GM21717 (cell line): Measurements from ENCODE around the gene OR6A2.
A peak's percentile ranks its signal among the peaks of the same experiment; 100 is the strongest.

Experiments
- ATAC-seq: cut with Tn5 transposase; IDR thresholded peaks from one replicate; pipeline ENCODE4 v1.9.1; 2021; ENCODE audit warnings: mild to moderate bottlenecking, moderate library complexity; ENCODE audit not compliant: unreplicated experiment

Gene OR6A2

DNA sequence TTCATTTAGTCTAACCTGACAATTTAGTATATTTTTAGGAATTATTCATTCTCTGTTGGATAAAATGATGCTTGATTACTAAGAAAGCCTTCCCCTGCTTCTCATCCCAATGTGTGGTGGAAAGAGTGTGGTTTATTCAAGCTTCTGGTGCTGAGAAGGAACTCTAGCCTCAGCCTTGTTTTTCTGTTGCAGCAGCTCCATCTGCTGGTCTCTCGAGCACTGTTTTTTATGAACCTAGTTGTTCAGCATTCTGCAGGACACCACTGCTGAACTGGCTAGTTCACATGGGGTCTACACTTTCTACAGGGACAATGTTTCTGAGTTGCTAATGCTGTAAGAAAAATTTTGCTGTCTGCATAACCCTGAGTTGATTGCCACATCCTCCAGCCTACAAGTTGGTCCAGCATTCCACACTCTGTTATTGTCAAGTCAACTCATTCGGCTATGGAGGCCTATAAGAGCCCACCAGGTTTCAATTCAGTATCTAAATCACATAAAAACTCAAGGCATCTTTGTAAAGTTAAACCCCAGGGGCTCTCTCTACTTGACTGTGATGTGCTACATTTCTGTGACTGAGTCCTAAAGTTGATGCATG is 42.0 kb downstream of the OR6A2 start:
- ATAC-seq, result peak; percentile 62

DNA sequence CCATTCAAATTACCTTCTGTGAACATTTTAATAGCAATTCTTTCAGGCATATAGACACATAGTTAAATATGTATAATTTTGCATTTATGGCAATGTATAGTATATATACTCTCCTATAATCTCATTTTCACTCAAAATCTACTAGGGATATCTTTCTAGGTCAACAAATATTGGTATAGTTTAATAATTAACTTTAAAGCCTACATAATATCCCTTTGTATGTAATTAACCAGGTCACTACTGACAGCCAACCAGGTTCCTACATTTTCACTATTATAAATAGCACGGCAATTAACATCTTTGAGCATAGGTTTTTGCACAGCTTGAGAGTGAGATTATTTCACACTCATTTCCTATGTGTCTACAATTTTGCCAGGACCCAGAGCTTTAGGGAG is 43.5 kb downstream of the OR6A2 start:
- ATAC-seq, result no peak

DNA sequence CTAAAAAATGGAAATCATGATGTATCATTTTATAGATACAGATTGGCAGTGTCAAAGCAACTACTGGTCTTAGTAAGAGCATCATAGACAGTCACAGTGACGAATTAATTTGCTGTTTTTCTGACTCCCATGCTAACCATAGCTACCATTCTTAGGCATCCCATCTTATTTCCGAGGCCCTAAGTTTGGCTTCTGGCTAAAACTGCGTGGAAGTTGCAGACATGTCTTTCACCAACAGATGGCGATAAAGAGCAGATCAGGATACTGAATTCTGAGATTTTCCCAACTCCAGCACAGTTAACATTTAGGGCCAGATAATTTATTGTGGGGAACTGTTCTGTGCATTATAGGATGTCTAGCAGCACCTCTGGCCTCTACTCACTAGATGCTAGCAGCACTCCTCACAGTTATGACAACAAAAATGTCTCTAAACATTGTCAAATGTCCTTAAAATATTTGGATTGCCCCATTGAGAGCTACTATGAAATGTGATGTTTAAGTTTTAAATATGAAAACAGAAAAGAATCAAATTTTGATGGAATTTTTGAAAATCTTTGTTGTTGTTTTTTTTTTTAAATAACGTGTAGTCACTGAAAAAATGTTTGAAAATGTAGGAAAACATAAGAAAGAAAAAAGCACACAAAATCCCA is 44.1 kb downstream of the OR6A2 start:
- ATAC-seq, result peak; percentile 48

DNA sequence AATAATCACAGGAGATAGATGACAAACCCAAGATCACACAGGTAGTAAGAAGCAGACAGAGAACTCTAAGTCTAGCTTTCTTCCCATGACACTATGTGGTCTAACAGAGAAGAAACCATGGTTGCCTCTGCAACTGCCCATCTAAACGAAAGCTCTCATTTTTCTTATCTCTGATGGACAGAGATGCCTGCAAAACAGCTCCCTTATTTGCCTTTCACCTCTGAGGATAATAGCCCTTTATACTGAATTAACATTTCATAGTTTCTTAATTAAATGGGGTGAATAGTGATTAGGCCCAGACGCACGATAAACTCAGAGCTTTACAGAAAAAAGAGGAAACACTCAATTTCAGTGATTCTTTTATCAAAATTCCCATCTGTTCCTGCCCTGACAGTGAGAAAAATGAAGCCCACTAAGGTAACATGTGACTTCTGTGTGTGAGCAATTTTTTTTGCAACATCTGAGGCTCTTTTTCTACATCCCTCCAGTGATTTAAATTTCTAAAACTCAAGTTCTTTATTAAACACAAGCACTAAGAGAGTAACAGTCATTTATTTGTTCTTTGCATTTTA is 52.3 kb downstream of the OR6A2 start:
- ATAC-seq, result no peak

DNA sequence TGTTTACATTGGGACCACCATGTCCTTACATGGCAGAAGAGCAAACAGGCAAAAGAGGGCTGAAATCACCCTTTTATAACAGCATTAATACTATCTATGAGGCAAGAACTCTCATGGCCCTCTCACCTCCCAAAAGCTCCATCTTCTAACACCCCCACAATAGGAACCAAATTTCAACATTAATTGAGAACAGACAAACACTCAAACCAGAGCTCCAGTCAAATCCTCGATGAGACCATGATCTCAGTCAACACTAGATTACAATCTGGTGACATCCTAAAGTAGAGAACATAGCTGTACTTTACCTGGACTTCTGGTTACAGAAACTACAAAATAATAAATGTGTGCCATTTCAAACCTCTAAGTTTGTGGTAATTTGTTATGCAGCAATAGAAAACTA is 52.9 kb downstream of the OR6A2 start:
- peak; percentile 29 for ATAC-seq

DNA sequence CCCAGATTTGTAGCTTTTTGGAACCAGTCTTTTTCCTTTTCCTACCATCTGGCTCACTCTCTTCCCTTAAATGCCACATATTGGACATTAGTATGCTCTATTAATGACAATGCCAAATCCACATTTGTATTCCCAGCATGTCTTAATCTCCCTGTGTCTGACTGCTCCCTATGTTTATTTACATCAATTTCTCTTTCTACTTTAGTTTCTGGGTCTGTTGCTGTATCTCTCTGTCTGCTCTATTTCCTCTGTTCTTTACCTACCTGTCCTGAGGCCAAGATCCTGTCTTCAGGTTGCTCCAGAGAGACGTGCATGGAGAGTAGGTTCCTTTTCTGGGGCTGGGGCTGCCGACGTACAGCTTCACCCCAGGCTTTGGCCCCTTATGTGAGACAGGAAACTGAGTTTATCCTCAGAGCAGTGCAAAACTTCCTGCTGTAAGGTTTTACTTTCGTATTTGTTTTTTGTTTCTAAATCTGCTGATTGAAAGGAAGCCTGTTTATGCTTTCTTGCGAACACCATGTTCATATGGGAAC is 53.3 kb downstream of the OR6A2 start:
- ATAC-seq, result peak; percentile 90

DNA sequence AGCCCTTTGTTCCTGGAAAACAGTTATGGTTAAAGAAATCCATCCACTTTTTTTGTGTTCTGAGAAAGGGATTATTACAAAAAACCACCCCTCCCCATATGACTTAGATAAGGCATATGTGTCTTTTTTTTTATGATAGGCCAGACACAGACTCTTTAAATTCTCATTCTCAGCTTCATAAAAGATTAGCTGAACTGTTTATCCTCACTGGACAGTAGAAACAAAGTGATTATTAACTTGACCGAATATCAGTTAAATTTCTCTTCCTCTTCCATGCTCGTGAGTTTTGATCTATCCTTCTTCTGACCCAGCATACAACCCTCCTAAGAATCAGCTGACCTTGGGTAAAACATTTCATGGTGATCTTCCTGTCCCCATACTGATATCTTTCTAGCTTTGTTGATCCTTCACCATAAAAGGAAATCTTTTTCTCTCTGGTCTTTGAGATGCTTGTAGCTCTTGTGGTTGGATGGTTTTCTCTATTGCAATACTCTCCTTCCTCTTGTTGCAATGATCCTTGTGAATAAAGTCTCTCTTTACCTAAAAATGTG is 53.9 kb downstream of the OR6A2 start:
- ATAC-seq, result peak; percentile 53

DNA sequence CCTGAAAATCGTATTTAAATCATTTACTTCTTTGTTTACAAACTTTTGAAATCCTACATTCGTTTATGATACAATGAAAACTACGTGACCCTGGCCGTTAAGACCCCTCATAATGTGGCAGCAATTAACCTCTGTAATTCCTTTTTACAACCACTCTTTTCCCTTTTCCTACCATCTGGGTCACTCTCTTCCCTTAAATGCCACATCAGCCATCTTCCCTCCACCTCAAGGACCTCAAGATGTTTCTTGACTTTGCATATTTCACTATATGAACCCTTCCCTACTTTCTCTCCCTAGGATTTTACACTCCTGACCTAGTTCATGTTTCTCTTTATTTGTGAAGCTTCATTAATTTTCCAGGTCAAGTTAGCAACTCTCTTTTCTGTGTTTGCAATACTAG is 54.5 kb downstream of the OR6A2 start:
- no peak for ATAC-seq

DNA sequence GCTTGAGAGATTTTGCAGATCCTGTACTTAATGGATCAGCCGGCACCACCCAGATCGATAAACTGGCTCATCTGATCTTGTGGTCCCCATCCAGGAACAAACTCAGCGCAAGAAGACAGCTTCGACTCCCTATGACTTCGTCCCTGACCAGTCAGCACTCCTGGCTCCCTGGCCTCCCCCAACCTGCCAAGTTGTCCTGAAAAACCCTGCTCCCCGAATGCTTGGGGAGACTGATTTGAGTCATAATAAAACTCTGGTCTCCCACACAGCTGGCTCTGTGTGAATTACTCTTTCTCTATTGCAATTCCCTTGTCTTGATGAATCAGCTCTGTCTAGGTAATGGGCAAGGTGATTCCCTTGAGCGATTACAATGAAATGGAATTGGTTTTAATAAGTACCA is 57.2 kb downstream of the OR6A2 start:
- no peak for ATAC-seq
